Heart right ventricle (tissue), 16 donors: ENCODE results near the gene SIL1. TPM values are rescaled to one million over a fixed set of nuclear protein-coding genes. Genes with fewer than 3 reads are reported as not detected.

Experiments
- ATAC-seq, 8 donors: fragments of 200-7000 bp; cut with Tn5 transposase; one replicate each; pipeline ENCODE4 v1.9.1; 2020; ENCODE audit warnings: mild to moderate bottlenecking in 8 of 8, moderate library complexity in 8 of 8, moderate number of reproducible peaks in 1 of 8
- DNase-seq, 2 donors: peaks; one replicate each; pipeline ENCODE4 v3.0.0-alpha.2; 2020
- H3K27ac ChIP-seq, 10 donors: fragments of 200-600 bp; sonication (generic) in 2 of 10; one replicate each; pipeline versions ENCODE4 v1.5.0 to v1.8.0; 2020 to 2022; ENCODE audit warnings: mild to moderate bottlenecking in 3 of 10
- H3K27me3 ChIP-seq, 7 donors: fragments of 200-600 bp; one replicate each; pipeline ENCODE4 v1.8.0; 2021 to 2022; ENCODE audit warnings: mild to moderate bottlenecking in 2 of 7
- H3K36me3 ChIP-seq, 9 donors: fragments of 200-600 bp; sonication (generic) in 1 of 9; one replicate each; pipeline versions ENCODE4 v1.5.0 to v1.8.0; 2020 to 2022; ENCODE audit warnings: mild to moderate bottlenecking in 2 of 9
- H3K4me1 ChIP-seq, 9 donors: fragments of 200-600 bp; sonication (generic) in 1 of 9; one replicate each; pipeline versions ENCODE4 v1.5.0 to v1.8.0; 2020 to 2022; ENCODE audit warnings: mild to moderate bottlenecking in 4 of 9
- H3K4me3 ChIP-seq, 10 donors: fragments of 200-600 bp; sonication (generic) in 2 of 10; one replicate each; pipeline versions ENCODE4 v1.5.0 to v1.8.0; 2020 to 2022; ENCODE audit warnings: mild to moderate bottlenecking in 7 of 10, moderate library complexity in 2 of 10
- H3K9me3 ChIP-seq, 11 donors: fragments of 200-600 bp in 10 of 11; sonication (generic) in 2 of 11; one replicate each; pipeline versions ENCODE4 v1.5.0 to v1.8.0; 2013 to 2022; ENCODE audit warnings: mild to moderate bottlenecking in 2 of 11, control low read depth in 1 of 11, moderate library complexity in 1 of 11
- CTCF ChIP-seq, 9 donors: fragments of 200-600 bp; sonication (generic) in 2 of 9; IDR thresholded peaks; one replicate each; pipeline versions ENCODE4 v1.5.0 to v1.8.0; 2021 to 2022; ENCODE audit warnings: antibody characterized with exemption in 9 of 9, mild to moderate bottlenecking in 5 of 9, moderate library complexity in 1 of 9
- WGBS, 2 donors: extraction: QIAGEN DNeasy Blood & Tissue Kit; methylation state at CpG; one replicate each; pipeline ENCODE4 v1.1.7; 2013; ENCODE audit warnings: inconsistent platforms in 1 of 2; 5-methylcytosine and 5-hydroxymethylcytosine counted together
- intact Hi-C, 10 donors: fragments of 100-400 bp; cut with DNase I; formaldehyde crosslinking; loops; one replicate each; pipeline versions ENCODE4 v1.11.1 to v1.14.2; 2022
- polyA plus RNA-seq, 2 donors: library from polyadenylated mRNA; stranded (reverse); fragments of 200-250 nt; gene quantifications; one replicate each; pipeline ENCODE4 v1.2.3, GENCODE V29; 2013
- total RNA-seq, 10 donors: library from RNA; stranded (reverse); fragmentation: NEBNext Ultra II Directional in 3 of 10; extraction: Animal tissue kit (Norgen Biotek cat#: 25700) in 3 of 10; gene quantifications; one replicate each; pipeline versions ENCODE4 v1.2.1 to v1.2.4, GENCODE V29; 2021 to 2023
- donor health status: Arrhythmogenic right ventricular cardiomyopathy.
- donor health status: ischemic (EF 13 %, LVEDD 7.1; RV severe dilation, severe dysfunction).
- donor health status: healthy with polysubstance abuse.
- donor health status: DM: no; HTN: yes; CAD: no.
- donor health status: DM: no; HTN: no; CAD: no.
- donor health status: ischemic (EF 25% LVEDD 6.9; RV normal size, moderate dysfunction).
- donor health status: ischemic (EF 25% LVEDD 5.7; RV mildly dilated, moderate dysfunction).
- donor health status: healthy.
- donor health status: DM: yes; HTN: yes; CAD: no.
- donor health status: Ischemic cardiomyopathy.
- donor health status: ischemic (EF 35%, LVEDD 5.7; RV mildly dilated, moderate dysfunction).
- donor health status: nonischemic (EF 11% LVEDD 7.7; RV severe dilation, severe dysfunction).
- donor health status: DM: yes; HTN: yes; CAD: no.
- donor health status: PGD.
- donor health status: ischemic (EF 29% LVEDD 5.4; RV normal size, mild dysfunction).
- donor health status: nonischemic (EF 23%, LVEDD 6.1; RV moderate dilation, normal function).

SIL1 gene
- total and polyA plus RNA-seq, 12 donors, result 26.7 to 94.7 (median 44.3) TPM

- Histone ChIP-seq H3K4me1 (peaks cover 41 to 83% (median 71%) of the 10 kb centered on the region in 9 donors), H3K4me3 (no peak overlapping the region), H3K27me3 (no peaks in the 10 kb centered on the region), H3K9me3 (no peaks in the 10 kb centered on the region), H3K36me3 (peaks cover 0 to 5% (median 0%) of the 10 kb centered on the region in 9 donors), H3K27ac (peak overlapping the region; percentile 8 to 95 (median 86))
- intact Hi-C loops, result no loop called here
- no peak for TF ChIP-seq CTCF (IDR thresholded peaks at IDR 0.05)
- DNase-seq (no peak), ATAC-seq (peak in 6 of 8 donors; percentile 1 to 22 (median 11))
- WGBS, 2 donors, result 20% methylated on average over 6 of the region's 6 CpGs
Observed at GRCh38 chr5:138952962-138953361, 245.2 kb downstream of the SIL1 start.

GRCh38 chr5:138951986-138952735 lies 246.0 kb downstream of the SIL1 start:
- Histone ChIP-seq H3K36me3 (peaks cover 0 to 13% (median 0%) of the 10 kb centered on the region in 9 donors), H3K27me3 (no peaks in the 10 kb centered on the region), H3K4me3 (no peak overlapping the region), H3K9me3 (no peaks in the 10 kb centered on the region), H3K27ac (peak overlapping the region in 8 of 10 donors; percentile 8 to 95 (median 86)), H3K4me1 (peaks cover 41 to 91% (median 79%) of the 10 kb centered on the region in 9 donors)
- ATAC-seq (no peak), DNase-seq (no peak)
- 76 to 79% methylated on average over 17 of the region's 17 CpGs for WGBS, 2 donors
- intact Hi-C loops, result no loop called here
- TF ChIP-seq CTCF (IDR thresholded peaks at IDR 0.05), result no peak

GRCh38 chr5:138951091-138951985 lies 246.8 kb downstream of the SIL1 start:
- Histone ChIP-seq H3K4me3 (no peak overlapping the region), H3K27ac (peak overlapping the region in 5 of 10 donors; percentile 21 to 89 (median 59)), H3K27me3 (no peaks in the 10 kb centered on the region), H3K9me3 (no peaks in the 10 kb centered on the region), H3K36me3 (peaks cover 0 to 21% (median 0%) of the 10 kb centered on the region in 9 donors), H3K4me1 (peaks cover 41 to 93% (median 79%) of the 10 kb centered on the region in 9 donors)
- TF ChIP-seq CTCF (IDR thresholded peaks at IDR 0.05), result no peak
- ATAC-seq (no peak), DNase-seq (no peak)
- WGBS, 2 donors, result 95 to 96% methylated on average over 18 of the region's 18 CpGs
- intact Hi-C loops, result no loop called here

- TF ChIP-seq CTCF (IDR thresholded peaks at IDR 0.05), result peak in 1 of 9 donors; percentile 16
- Histone ChIP-seq H3K9me3 (no peaks in the 10 kb centered on the region), H3K4me3 (no peak overlapping the region), H3K27me3 (no peaks in the 10 kb centered on the region), H3K36me3 (peaks cover 0 to 23% (median 0%) of the 10 kb centered on the region in 9 donors), H3K27ac (peak overlapping the region in 6 of 10 donors; percentile 23 to 89 (median 55)), H3K4me1 (peaks cover 38 to 86% (median 76%) of the 10 kb centered on the region in 9 donors)
- intact Hi-C loops, result no loop called here
- 72 to 76% methylated on average over 14 of the region's 14 CpGs for WGBS, 2 donors
- DNase-seq (no peak), ATAC-seq (peak in 3 of 8 donors; percentile 13 to 28 (median 18))
Observed at GRCh38 chr5:138950421-138951031, 247.6 kb downstream of the SIL1 start.
